GM03348 (cell line): Measurements from ENCODE around the gene PIK3CG.
"Not testable (repeated sequence)": the region's sequence is repeated elsewhere in the genome, so short reads cannot be mapped to it uniquely, and the experiment has no call there.

ENCODE experiments used
- DNase-seq: peaks from one replicate; pipeline ENCODE4 v3.0.0; 2012; ENCODE audit warnings: low spot score

The PIK3CG gene

DNA sequence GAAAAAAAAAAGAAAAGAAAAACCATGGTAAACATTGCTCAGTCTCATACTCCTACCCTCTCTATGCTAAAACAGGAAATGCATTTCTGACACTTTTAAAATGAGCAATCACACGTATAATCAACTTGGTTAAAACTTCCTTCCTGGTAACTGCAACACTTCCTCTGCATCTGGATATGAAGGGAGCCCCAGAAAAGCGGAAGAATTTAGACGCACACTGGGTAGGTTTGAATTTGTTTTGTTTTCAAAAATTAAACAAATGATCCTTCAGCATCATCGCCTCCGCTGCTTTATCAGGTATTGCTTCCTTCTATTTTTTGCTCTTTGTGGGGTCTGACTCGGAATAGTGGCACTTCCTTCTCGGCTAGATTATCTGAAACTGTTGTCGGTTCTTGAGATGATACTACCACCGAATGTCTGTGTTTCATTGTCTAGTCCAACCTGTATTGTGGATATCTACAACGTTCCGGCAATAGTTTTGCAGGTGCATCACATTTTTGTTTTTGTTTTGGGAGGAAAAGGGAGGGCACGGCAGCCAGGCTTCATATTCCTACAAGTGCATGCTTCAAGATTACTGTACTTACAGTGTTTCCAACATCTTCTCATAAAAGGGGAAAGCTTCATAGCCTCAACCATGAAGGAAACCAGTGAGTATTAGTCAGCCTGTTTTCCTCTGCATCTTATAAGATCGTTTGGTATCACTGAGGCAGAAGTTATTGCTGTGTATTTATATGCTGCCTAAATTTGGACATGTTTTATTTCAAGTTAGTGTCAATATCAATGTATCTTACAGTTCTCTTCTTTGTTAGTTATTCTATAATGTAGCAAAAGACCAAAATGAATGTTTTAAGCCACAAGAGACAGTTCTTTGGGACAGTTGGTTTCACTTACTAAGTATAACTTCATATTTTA lies at the start of gene PIK3CG:
Gene PIK3CG, plus strand, starts transcription at position 153 of the 912 bp plus-strand sequence. CDS start 2,280 bp downstream, outside the sequence.
- no peak for DNase-seq

DNA sequence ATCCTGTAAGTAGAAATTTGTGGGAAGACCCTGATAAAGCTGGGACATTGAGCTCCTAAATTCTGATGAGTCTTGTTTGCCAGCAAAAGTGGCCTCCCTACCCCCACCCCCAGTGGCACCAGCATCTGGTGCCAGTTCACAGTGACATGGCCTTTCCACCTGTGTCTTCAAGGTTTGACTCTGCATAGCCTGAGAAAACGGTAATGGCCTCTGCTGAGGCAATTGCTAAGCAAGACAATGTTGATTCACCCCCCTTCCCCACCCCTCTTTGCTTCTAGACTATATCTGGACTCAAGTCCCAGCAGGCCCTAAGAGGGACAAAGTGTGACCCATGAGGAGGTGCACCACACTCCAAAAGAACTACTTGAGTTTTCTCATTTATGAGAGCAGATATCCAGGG lies 48.0 kb upstream of the PIK3CG start:
- DNase-seq = no peak

DNA sequence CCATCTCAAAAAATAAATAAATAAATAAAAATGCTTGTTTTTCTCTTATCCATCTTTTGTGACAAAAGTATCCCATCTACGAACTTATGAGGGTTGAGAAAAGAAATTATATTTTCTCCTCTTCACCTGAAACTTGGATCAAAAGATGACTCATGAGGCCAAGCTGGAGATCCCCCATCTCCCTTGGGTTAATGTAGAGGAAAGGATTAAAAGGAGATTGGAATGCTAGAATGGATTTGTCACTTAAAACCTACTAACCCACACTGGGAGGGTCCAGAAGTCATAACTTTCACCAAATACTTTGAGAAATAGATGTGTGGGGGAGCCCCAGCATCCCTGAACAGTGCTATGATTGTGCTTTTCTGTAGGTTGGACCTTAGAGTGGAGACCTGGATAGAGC lies 46.3 kb upstream of the PIK3CG start:
- no peak for DNase-seq

DNA sequence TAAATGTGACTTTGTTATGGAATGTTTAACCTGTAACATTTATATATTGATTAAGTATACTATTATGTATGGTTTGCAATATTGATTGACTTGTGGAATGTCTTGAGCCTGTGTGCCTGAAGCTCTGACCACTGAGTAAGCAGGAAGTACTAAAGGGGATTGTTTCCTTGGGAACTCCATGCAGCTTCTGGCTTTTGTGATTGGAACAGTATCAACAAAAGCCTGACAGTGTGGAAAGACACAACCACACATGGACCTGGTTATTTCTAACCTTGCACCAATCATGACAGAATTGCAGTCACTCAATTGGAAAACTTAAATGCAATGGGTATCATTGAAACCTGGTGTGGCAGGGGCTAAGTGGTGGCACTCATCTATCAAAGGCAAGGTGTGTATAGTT lies 45.5 kb upstream of the PIK3CG start:
- peak; percentile 11 for DNase-seq

DNA sequence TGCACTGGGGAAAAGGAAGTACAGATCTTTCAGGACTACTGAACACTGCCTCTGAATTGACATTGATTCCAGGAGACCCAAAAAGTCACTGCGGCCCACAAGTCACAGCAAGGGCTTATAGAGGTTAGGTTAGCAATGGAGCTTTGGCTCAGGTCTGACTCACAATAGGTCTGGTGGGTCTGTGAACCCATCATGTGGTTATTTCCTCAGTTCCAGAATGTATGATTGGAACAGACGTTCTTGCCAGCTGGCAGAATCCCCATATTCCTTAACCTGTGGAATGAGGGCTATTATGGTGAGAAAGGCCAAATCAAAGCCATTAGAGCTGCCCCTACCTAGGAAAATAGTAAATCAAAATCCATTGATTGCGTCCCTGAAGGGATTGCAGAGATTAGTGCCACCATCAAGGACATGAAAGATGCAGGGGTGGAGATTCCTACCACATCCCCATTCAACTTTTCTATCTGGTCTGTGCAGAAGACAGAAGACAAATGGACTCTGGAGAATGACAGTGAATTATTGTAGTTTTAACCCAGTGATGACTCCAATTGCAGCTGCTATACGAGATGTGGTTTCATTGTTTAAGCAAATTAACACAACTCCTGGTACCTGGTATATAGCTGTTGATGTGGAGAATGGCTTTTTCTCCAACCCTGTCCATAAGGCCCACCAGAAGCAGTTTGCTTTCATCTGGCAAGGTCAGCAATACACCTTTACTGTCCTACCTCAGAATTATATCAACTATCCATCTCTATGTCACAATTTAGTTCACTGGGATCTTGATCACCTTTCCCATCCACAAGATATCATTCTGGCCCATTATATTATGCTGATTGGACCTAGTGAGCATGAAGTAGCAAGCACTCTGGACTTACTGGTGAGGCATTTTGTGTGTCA lies 44.5 kb upstream of the PIK3CG start:
- no peak for DNase-seq

DNA sequence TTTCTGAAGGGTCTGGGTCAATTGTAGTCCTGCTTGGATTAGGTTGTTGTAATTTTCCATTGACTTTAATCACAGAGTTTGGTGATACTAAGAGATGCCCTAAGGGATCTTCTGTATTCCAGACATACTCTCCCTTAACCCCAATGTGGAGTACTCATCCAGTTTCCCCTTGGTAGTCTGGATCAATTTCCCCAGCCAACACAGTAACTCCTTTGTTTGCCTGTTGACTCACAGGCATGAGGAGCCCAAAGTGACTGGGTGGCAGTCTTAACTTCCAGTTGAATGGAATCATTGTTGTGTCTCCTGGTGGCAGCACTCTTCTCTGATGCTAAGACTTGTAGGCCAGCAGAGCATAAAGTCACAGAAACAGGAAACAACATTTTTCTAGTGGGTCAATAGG lies 41.5 kb upstream of the PIK3CG start:
- DNase-seq = no peak

DNA sequence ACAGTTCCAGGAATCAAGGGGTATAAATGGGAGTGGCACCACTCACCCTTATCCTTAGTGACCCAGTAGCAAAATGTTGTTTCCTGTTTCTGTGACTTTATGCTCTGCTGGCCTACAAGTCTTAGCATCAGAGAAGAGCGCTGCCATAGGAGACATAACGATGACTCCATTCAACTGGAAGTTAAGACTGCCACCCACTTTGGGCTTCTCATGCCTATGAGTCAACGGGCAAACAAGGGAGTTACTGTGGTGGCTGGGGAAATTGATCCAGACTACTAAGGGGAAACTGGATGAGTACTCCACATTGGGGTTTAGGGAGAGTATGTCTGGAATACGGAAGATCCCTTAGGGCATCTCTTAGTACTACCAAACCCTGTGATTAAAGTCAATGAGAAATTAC lies 40.6 kb upstream of the PIK3CG start:
- DNase-seq = peak; percentile 8

DNA sequence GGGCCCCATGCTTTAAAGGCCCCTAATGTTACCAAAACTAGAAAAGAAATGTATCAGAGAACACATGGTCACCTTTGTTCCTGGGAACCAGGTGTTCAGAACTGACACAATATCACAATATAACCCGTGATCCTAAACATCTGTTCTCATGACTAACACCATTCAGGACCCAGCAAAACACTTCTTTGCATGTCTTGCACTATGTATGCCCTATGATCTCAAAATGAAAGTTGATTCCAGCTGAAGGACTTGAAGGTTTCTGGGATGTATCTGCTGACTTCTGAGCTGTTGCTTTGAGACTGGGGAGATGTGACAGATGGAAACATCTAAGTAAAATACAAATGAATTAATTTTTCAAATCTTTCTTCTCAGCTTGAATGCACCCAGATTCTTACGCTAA lies 37.5 kb upstream of the PIK3CG start:
- DNase-seq = no peak

DNA sequence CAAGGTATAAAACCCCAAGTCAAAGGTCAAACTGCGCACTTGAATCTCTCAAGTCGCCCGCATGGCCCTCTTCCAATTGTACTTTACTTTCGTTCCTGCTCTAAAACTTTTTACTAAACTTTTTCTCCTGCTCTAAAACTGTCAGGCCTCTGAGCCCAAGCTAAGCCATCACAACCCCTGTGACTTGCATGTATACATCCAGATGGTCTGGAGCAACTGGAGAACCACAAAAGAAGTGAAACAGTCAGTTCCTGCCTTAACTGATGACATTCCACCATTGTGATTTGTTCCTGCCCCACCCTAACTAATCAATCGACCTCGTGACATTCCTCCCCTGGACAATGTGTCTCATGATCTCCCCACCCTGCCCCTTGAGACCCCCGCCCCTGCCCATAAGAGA lies 35.6 kb upstream of the PIK3CG start:
- DNase-seq = no peak

DNA sequence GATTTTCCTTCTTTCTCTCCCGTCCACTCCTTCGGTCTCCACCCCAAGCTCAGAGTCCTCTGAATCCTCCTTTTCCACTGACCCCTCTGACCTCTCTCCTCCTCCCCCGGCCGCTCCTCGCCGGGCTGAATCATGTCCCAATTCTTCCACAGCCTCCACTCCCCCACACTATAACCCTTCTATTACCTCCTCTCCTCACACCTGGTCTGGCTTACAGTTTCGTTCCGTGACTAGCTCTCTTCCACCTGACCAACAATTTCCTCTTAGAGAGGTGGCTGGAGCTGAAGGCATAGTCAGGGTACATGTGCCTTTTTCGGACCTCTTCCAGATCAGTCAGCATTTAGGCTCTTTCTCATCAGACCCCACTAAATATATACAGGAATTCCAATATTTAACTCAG lies 34.2 kb upstream of the PIK3CG start:
- DNase-seq = not testable (repeated sequence)

DNA sequence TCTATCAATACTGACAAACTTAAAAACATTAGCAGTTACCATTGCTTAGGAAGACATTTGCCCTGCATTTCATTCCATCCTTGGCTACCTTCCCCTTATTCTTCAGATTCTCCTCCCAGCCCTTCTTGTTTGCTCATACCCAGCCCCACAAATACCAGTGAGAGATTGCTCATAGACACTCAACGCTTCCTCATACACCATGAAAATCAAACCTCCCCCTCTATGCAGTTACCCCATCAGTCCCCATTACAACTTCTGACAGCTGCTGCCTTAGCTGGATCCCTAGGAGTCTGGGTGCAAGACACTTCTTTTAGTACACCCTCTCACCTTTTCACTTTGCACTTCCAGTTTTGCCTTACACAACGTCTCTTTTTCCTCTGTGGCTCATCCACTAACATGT lies 28.3 kb upstream of the PIK3CG start:
- DNase-seq = no peak

DNA sequence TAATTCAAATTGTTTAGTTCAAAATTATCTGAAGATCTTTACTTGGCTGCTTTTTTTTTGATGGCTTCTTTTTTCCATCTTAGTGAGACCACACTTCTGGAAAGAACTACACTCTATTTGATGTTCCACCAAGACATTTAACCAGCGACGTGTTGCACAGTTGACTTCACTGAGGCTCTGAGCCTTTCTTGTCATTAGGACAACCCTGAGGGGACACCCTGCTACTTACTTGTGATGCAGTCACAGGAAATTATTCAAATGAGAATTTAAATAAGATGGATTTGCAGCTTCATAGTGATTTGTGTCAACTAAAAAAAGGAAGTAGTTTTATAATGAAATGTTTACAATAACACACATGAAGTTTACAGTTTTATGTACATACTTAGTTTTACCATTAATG lies 25.6 kb upstream of the PIK3CG start:
- no peak for DNase-seq

DNA sequence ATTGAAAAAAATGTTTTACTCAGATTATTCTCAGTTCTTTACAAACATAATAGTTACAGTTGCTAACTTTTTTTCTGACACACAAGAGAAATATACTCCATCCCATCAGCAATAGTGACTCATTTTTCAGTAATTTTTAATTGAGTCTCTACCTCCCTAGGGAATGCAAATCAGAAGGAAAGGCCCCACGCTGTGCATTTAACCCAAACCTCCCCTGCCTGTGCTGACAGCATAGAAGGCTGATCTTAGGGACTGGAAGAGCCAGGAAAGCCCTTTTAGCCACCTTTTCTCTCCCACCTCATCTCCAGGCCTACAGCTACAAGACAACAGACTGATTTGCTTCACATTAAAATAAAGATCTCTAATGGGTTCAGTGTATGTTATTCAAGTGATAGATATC lies 24.7 kb upstream of the PIK3CG start:
- DNase-seq = peak; percentile 80

DNA sequence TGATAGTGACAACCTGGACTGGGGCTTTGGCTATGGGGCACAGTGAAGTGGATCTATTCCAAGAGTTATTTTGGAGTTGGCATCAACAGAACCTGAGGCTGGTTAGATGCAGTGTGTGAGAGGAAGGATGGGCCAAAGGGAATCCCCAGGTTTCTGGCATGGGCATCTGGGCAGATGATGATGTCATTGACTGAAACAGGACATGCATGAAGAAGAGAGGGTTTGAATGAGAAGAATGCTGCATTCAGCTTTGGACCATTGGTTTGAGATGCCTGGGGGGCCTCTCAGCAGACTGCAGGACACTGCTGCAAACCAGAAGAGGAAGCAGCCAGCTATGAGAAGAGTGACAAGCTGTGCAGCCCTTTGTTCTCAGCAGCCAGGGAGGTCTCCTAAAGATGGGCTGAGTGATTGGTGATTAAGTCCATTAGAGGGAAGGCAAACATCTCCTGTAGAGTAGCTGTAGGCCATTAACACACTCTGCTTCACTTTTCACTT lies 23.1 kb upstream of the PIK3CG start:
- DNase-seq = no peak

DNA sequence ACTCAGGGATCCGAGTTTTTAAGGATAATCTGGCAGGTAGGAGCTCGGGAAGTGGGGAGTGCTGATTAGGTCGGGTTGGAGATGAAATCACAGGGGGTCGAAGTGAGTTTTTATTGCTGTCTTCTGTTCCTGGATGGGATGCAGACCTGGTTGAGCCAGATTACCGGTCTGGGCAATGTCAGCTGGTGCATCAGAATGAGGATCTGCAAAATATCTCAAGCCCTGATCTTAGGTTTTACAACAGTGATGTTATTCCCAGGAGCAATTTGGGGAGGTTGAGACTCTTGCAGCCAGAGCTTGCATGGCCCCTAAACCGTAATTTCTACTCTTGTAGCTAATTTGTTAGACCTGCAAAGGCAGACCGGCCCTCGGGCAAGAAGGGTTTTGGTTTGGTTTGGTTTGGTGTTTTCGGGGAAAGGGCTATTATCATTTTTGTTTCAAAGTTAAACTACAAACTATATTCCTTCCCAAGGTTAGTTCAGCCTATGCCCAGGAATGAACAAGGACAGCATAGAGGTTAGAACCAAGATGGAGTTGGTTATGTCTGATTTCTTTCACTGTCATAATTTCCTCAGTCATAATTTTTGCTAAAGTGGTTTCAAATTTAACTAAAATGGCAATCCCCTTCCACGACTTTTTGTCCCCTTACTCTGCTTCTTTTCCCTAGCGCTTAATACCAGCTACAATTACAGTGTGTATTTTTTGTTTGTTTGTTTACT lies 20.6 kb upstream of the PIK3CG start:
- DNase-seq = no peak

DNA sequence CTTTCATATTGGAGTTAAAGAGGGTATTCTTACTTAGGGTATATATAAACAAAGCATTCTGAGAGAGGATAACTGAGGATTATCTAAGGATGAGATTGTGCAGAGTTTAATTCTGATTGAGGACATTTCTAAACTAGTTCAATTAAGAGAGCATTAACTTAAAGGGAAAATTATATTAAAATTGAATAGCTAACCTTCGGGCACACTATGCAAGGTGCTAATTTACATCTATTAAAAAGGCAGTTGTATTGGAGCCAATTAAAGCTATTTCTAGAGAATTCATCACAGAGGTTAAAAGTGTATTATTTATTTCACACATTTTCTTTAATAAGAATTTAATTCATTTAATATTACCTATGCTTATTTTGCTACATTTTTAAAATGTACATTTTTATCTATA lies 17.0 kb upstream of the PIK3CG start:
- DNase-seq = no peak

DNA sequence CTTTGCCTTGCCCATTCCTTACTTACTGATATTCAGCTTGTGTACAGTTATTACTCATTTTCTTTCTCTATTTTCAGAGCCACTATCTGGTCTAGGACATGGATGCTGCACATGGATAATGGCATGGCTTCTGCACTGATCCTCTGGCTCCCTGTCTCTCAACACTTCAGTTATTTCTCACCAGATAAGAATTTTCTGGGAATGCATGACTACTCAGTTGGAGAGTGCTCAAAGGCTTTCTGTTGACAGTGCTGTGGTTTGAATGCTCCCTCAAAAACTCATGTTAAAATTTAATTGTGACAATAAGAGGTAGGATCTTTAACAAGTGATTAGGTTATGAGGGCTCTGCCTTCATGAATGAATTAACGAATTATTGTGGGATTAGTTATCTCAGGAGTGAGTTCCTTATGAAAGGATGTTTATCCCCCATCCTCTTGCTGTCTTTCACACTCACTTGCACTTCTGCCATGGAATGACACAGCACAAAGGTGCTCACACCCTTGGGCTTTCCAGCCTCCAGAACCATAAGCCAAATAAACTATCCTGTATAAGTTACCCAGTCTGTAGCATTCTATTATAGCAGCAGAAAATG lies 16.1 kb upstream of the PIK3CG start:
- peak; percentile 82 for DNase-seq

DNA sequence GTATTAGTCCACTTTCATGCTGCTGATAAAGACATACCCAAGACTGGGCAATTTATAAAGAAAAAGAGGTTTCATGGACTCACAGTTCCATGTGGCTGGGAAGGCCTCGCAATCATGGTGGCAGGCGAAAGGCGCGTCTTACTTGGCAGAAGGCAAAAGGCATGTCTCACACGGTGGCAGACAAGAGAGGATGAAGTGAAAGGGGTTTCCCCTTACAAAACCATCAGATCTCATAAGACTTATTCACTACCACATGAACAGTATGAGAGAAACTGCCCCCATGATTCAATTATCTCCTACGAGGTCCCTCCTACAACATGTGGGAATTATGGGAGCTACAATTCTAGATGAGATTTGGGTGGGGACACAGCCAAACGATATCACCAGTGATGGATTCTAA lies 13.4 kb upstream of the PIK3CG start:
- not testable (repeated sequence) for DNase-seq

DNA sequence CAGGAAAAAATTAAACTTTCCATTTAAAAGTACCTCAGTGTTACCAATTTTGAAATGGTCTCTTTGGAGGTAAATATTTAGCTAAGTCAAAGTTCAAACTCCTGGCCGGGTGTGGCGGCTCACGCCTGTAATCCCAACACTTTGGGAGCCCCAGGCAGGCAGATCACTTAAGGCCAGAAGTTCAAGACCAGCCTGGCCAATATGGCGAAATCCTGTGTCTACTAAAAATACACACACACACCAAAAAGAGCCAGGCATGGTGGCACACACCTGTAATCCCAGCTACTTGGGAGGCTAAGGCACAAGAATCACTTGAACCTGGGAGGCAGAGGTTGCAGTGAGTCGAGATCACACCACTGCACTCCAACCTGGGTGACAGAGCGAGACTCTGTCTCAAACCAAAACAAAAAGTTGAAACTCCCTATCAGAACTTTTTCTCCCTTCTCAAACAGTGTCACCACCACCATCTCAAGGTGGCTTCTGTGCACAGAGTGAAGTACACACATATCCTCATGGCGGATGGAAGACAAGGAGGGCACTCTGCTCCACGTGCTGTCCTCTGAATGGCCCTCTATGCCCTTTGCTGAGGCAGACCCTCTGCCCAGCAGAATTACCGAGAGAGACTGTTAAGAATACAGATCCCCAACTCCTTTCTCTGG lies 11.7 kb upstream of the PIK3CG start:
- DNase-seq = no peak

DNA sequence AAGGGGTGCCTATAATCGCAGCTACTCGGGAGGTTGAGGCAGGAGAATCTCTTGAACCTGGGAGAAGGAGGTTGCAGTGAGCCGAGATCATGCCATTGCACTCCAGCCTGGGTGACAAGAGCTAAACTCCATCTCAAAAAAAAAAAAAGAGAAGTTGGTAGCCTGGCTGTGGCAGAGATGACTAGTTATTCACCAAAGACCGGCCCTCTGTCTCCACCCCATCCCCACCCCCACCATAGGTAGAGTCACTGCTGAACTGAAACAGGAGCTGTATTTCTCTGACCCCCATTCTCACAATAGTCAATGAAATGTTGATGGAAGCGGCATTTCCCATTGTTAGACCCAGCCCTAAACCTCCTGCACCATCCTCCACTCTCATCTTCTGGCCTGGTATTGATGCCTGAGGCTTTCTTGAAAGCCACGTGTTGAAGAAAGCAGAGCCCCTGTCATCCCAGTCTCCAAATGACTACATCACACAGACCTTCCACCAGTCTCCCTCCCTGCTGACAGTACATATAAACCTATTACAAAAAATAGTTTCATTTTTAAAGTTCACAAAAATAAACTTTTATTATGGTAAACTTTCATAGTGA lies 9.4 kb upstream of the PIK3CG start:
- DNase-seq = no peak
